Stimulated activated effector memory CD8-positive, alpha-beta T cell treated with anti-CD3 and anti-CD28 coated beads, Interleukin-12 subunit alpha, Interleukin-12 subunit beta, amount 100 ng/mL, for 72 hours (primary cell): ENCODE results near the gene VSNL1.

ENCODE experiments used
- ATAC-seq: fragments of 150-1000 bp; cut with Tn5 transposase; 2 replicates; pipeline ENCODE4 v1.10.0; 2021
- DNase-seq, 2 donors: peaks; one replicate each; pipeline ENCODE4 v3.0.0; 2021 to 2022; ENCODE audit warnings: low spot score in 2 of 2
- H3K27ac Mint-ChIP-seq: one replicate; pipeline ENCODE4 v1.8.0; 2022; ENCODE audit warnings: mild to moderate bottlenecking, mixed read lengths
- H3K36me3 Mint-ChIP-seq: one replicate; pipeline ENCODE4 v1.8.0; 2022; ENCODE audit warnings: mild to moderate bottlenecking, mixed read lengths
- H3K4me1 Mint-ChIP-seq: one replicate; pipeline ENCODE4 v1.8.0; 2022; ENCODE audit warnings: mixed read lengths
- H3K4me3 Mint-ChIP-seq: one replicate; pipeline ENCODE4 v1.8.0; 2022; ENCODE audit warnings: mild to moderate bottlenecking, mixed read lengths
- H3K9me3 Mint-ChIP-seq: one replicate; pipeline ENCODE4 v1.8.0; 2022; ENCODE audit warnings: mixed read lengths

VSNL1 gene

GRCh38 chr2:17628349-17629261, 88.1 kb downstream of the VSNL1 start:
- no peaks in the 10 kb centered on the region for H3K9me3 Mint-ChIP-seq
- ATAC-seq (peak; percentile 24), DNase-seq (no peak)
- no peak overlapping the region for H3K27ac Mint-ChIP-seq
- no peaks in the 10 kb centered on the region for H3K4me1 Mint-ChIP-seq
- H3K36me3 Mint-ChIP-seq: no peaks in the 10 kb centered on the region
- H3K4me3 Mint-ChIP-seq: no peak overlapping the region

- H3K9me3 Mint-ChIP-seq: no peaks in the 10 kb centered on the region
- no peaks in the 10 kb centered on the region for H3K4me1 Mint-ChIP-seq
- no peak overlapping the region for H3K4me3 Mint-ChIP-seq
- DNase-seq (no peak), ATAC-seq (no peak)
- H3K36me3 Mint-ChIP-seq: no peaks in the 10 kb centered on the region
- H3K27ac Mint-ChIP-seq: no peak overlapping the region
These were observed 89.6 kb downstream of the VSNL1 start for GRCh38 chr2:17630089-17630488.

- no peaks in the 10 kb centered on the region for H3K36me3 Mint-ChIP-seq
- H3K9me3 Mint-ChIP-seq: no peaks in the 10 kb centered on the region
- no peak overlapping the region for H3K4me3 Mint-ChIP-seq
- H3K27ac Mint-ChIP-seq: no peak overlapping the region
- ATAC-seq: no peak
- H3K4me1 Mint-ChIP-seq: no peaks in the 10 kb centered on the region
- no peak for DNase-seq
These were observed 94.5 kb downstream of the VSNL1 start for GRCh38 chr2:17634997-17635396.

GRCh38 chr2:17636257-17636656, 95.8 kb downstream of the VSNL1 start:
- Mint-ChIP-seq H3K4me1 (no peaks in the 10 kb centered on the region), H3K4me3 (no peak overlapping the region), H3K36me3 (no peaks in the 10 kb centered on the region), H3K27ac (no peak overlapping the region), H3K9me3 (no peaks in the 10 kb centered on the region)
- DNase-seq (no peak), ATAC-seq (no peak)

- ATAC-seq (no peak), DNase-seq (no peak)
- H3K4me1 Mint-ChIP-seq: no peaks in the 10 kb centered on the region
- H3K27ac Mint-ChIP-seq: no peak overlapping the region
- no peaks in the 10 kb centered on the region for H3K9me3 Mint-ChIP-seq
- H3K4me3 Mint-ChIP-seq: no peak overlapping the region
- H3K36me3 Mint-ChIP-seq: no peaks in the 10 kb centered on the region
These were observed 96.8 kb downstream of the VSNL1 start for GRCh38 chr2:17637131-17637906.

GRCh38 chr2:17638196-17638743, 97.8 kb downstream of the VSNL1 start:
- no peak for DNase-seq
- no peaks in the 10 kb centered on the region for H3K9me3 Mint-ChIP-seq
- H3K27ac Mint-ChIP-seq: no peak overlapping the region
- H3K4me3 Mint-ChIP-seq: no peak overlapping the region
- peaks cover 5% of the 10 kb centered on the region for H3K4me1 Mint-ChIP-seq
- no peak for ATAC-seq
- H3K36me3 Mint-ChIP-seq: no peaks in the 10 kb centered on the region

- ATAC-seq (no peak), DNase-seq (no peak)
- Mint-ChIP-seq H3K9me3 (no peaks in the 10 kb centered on the region), H3K4me3 (no peak overlapping the region), H3K4me1 (peaks cover 5% of the 10 kb centered on the region), H3K27ac (no peak overlapping the region), H3K36me3 (no peaks in the 10 kb centered on the region)
These were observed 99.9 kb downstream of the VSNL1 start for GRCh38 chr2:17640406-17640805.

- no peak for DNase-seq
- Mint-ChIP-seq H3K9me3 (no peaks in the 10 kb centered on the region), H3K4me3 (no peak overlapping the region), H3K36me3 (no peaks in the 10 kb centered on the region), H3K4me1 (peaks cover 5% of the 10 kb centered on the region), H3K27ac (no peak overlapping the region)
- peak; percentile 72 for ATAC-seq
These were observed 102.6 kb downstream of the VSNL1 start for GRCh38 chr2:17643031-17643615.

GRCh38 chr2:17644997-17645720, 104.7 kb downstream of the VSNL1 start:
- ATAC-seq: no peak
- no peak overlapping the region for H3K4me3 Mint-ChIP-seq
- H3K27ac Mint-ChIP-seq: no peak overlapping the region
- H3K9me3 Mint-ChIP-seq: no peaks in the 10 kb centered on the region
- no peak for DNase-seq
- H3K4me1 Mint-ChIP-seq: peaks cover 5% of the 10 kb centered on the region
- H3K36me3 Mint-ChIP-seq: no peaks in the 10 kb centered on the region

GRCh38 chr2:17646081-17646554, 105.6 kb downstream of the VSNL1 start:
- H3K9me3 Mint-ChIP-seq: no peaks in the 10 kb centered on the region
- H3K36me3 Mint-ChIP-seq: no peaks in the 10 kb centered on the region
- H3K4me3 Mint-ChIP-seq: no peak overlapping the region
- ATAC-seq (peak; percentile 74), DNase-seq (peak; percentile 44 to 72)
- no peak overlapping the region for H3K27ac Mint-ChIP-seq
- peaks cover 5% of the 10 kb centered on the region for H3K4me1 Mint-ChIP-seq

- Mint-ChIP-seq H3K4me1 (peaks cover 5% of the 10 kb centered on the region), H3K27ac (no peak overlapping the region), H3K4me3 (no peak overlapping the region), H3K9me3 (no peaks in the 10 kb centered on the region), H3K36me3 (no peaks in the 10 kb centered on the region)
- ATAC-seq (no peak), DNase-seq (no peak)
These were observed 106.6 kb downstream of the VSNL1 start for GRCh38 chr2:17646838-17647701.

GRCh38 chr2:17648581-17648980, 108.1 kb downstream of the VSNL1 start:
- no peak for DNase-seq
- H3K9me3 Mint-ChIP-seq: no peaks in the 10 kb centered on the region
- H3K4me1 Mint-ChIP-seq: no peaks in the 10 kb centered on the region
- no peak overlapping the region for H3K27ac Mint-ChIP-seq
- ATAC-seq: no peak
- H3K4me3 Mint-ChIP-seq: no peak overlapping the region
- no peaks in the 10 kb centered on the region for H3K36me3 Mint-ChIP-seq

GRCh38 chr2:17649026-17649425, 108.5 kb downstream of the VSNL1 start:
- no peaks in the 10 kb centered on the region for H3K36me3 Mint-ChIP-seq

More at GRCh38 chr2:17649026-17649425, 108.5 kb downstream of the VSNL1 start:
- H3K4me1 Mint-ChIP-seq: no peaks in the 10 kb centered on the region
- H3K4me3 Mint-ChIP-seq: no peak overlapping the region
- DNase-seq: no peak
- H3K9me3 Mint-ChIP-seq: no peaks in the 10 kb centered on the region
- no peak for ATAC-seq
- no peak overlapping the region for H3K27ac Mint-ChIP-seq
